Subcutaneous adipose tissue (tissue), 4 donors: Measurements from ENCODE around the gene FBXO34. TPM values are rescaled to one million over a fixed set of nuclear protein-coding genes. Genes with fewer than 3 reads are reported as not detected.

ENCODE experiments used
- CTCF ChIP-seq: fragments of 450-650 bp; IDR thresholded peaks from one replicate; pipeline ENCODE4 v1.5.1; 2016; ENCODE audit warnings: low read depth, mild to moderate bottlenecking, control low read depth, antibody characterized with exemption, moderate library complexity
- small RNA-seq: library from RNA; depleted of rRNA; stranded (forward); fragments of <200 nt; gene quantifications from one replicate; pipeline ENCODE3, GENCODE V24; 2016
- total RNA-seq, 4 donors: library from RNA; depleted of rRNA; stranded (reverse); fragments of >200 nt; gene quantifications; one replicate each; pipeline ENCODE4 v1.1.0, GENCODE V29; 2016

Gene FBXO34
- total RNA-seq, 4 donors from 2014 or later, result 18.4 to 23.5 (median 21.6) TPM

- TF ChIP-seq CTCF, result no peak
These were observed 128.6 kb downstream of the FBXO34 start for GRCh38 chr14:55399852-55400251.

GRCh38 chr14:55401751-55402150 is 130.5 kb downstream of the FBXO34 start:
- no peak for TF ChIP-seq CTCF

Small RNA genes lying within 50 kb of the gene (small RNA-seq; reads per million reads assigned to genes)
- gene AL356801.1, result not detected

Other genes starting within 250 kb of the FBXO34 start
- gene WDHD1, start 244.3 kb upstream of the FBXO34 start, total RNA-seq, result 1 to 10 TPM in 3 of 4 donors, under 1 TPM in 1; 0.94 to 2.0 (median 1.5) TPM
- 10 to 100 TPM; 14.1 to 29.7 (median 15.0) TPM for gene SOCS4, start 244.2 kb upstream of the FBXO34 start, total RNA-seq
- gene MAPK1IP1L, start 219.8 kb upstream of the FBXO34 start, total RNA-seq, result 10 to 100 TPM; 26.6 to 55.1 (median 27.5) TPM
- 100 to 1,000 TPM; 340 to 844 (median 656) TPM for gene LGALS3, start 142.2 kb upstream of the FBXO34 start, total RNA-seq
- 1 to 10 TPM in 3 of 4 donors, under 1 TPM in 1; 0.19 to 1.8 (median 1.2) TPM for gene DLGAP5, start 79.8 kb upstream of the FBXO34 start, total RNA-seq
- gene ATG14, start 140.4 kb downstream of the FBXO34 start, total RNA-seq, result 10 to 100 TPM; 15.0 to 24.3 (median 19.7) TPM
- not detected for gene TBPL2, start 169.2 kb downstream of the FBXO34 start, total RNA-seq